K562 (cell line): ENCODE measurements around the gene ZNF335. TPM values are rescaled to one million over a fixed set of nuclear protein-coding genes. Genes with fewer than 3 reads are reported as not detected.
A peak's percentile ranks its signal among the peaks of the same experiment; 100 is the strongest.

ENCODE experiments used
- ARID1B ChIP-seq: fragments of 450-650 bp; IDR thresholded peaks from 2 replicates; pipeline ENCODE4 v1.6.1; 2016; ENCODE audit warnings: antibody characterized with exemption, mild to moderate bottlenecking, inconsistent platforms
- BACH1 ChIP-seq: fragments of 200-800 bp; sonication (Bioruptor generic); IDR thresholded peaks from 2 replicates; pipeline ENCODE4 v1.6.1; 2016; ENCODE audit warnings: missing genetic modification characterization, missing compliant biosample characterization
- CC2D1A ChIP-seq: fragments of 450-650 bp; IDR thresholded peaks from 2 replicates; pipeline ENCODE4 v1.6.1; 2017; ENCODE audit warnings: mild to moderate bottlenecking
- CREB5 ChIP-seq: fragments of 250-450 bp; sonication (Bioruptor Pico); IDR thresholded peaks from 2 replicates; pipeline ENCODE4 v1.5.0; 2020; ENCODE audit warnings: mild to moderate bottlenecking
- E2F4 ChIP-seq: sonication (generic); formaldehyde crosslinking; IDR thresholded peaks from 2 replicates; pipeline ENCODE4 v1.8.0; 2022; ENCODE audit warnings: mild to moderate bottlenecking, low read depth, missing genetic modification reagents
- FOXA3 ChIP-seq, 2 experiments: fragments of 450-650 bp in 1 of 2; sonication (generic) in 1 of 2; formaldehyde crosslinking; IDR thresholded peaks in 1 of 2; conservative IDR thresholded peaks in 1 of 2; 2 replicates each; pipeline versions ENCODE4 v1.4.0 to v1.8.0; 2020 to 2022; ENCODE audit warnings: mild to moderate bottlenecking in 2 of 2, missing genetic modification reagents in 1 of 2
- FOXJ2 ChIP-seq: fragments of 200-800 bp; sonication (Bioruptor generic); IDR thresholded peaks from 2 replicates; pipeline ENCODE4 v1.6.1; 2016; ENCODE audit warnings: missing genetic modification characterization, missing compliant biosample characterization
- FOXO4 ChIP-seq: fragments of 450-650 bp; formaldehyde crosslinking; IDR thresholded peaks from 2 replicates; pipeline ENCODE4 v1.4.0; 2020; ENCODE audit warnings: mild to moderate bottlenecking, moderate library complexity
- GTF2F1 ChIP-seq: IDR thresholded peaks from 2 replicates; pipeline ENCODE4 v1.6.1; 2011; ENCODE audit warnings: low read depth, low read length, improper control_type of control experiment
- HES1 ChIP-seq: fragments of 450-650 bp; IDR thresholded peaks from 2 replicates; pipeline ENCODE4 v1.6.1; 2016; ENCODE audit warnings: low read depth, mild to moderate bottlenecking, moderate library complexity
- HIVEP1 ChIP-seq: fragments of 250-450 bp; sonication (Bioruptor Pico); IDR thresholded peaks from 2 replicates; pipeline ENCODE4 v1.4.0; 2020; ENCODE audit warnings: mild to moderate bottlenecking
- KDM5B ChIP-seq: fragments of 200-600 bp; sonication (generic); IDR thresholded peaks from 2 replicates; pipeline ENCODE4 v1.6.1; 2012; ENCODE audit warnings: low read depth, mild to moderate bottlenecking, moderate library complexity, low read length, control low read depth, inconsistent platforms; ENCODE audit not compliant: insufficient replicate concordance
- LARP7 ChIP-seq: fragments of 450-650 bp; IDR thresholded peaks from 2 replicates; pipeline ENCODE4 v1.6.1; 2016
- MIER1 ChIP-seq: fragments of 450-650 bp; IDR thresholded peaks from 2 replicates; pipeline ENCODE4 v1.6.1; 2016; ENCODE audit warnings: antibody characterized with exemption, mild to moderate bottlenecking, low read depth
- NR3C1 ChIP-seq: sonication (generic); formaldehyde crosslinking; IDR thresholded peaks from 2 replicates; pipeline ENCODE4 v1.8.1; 2022; ENCODE audit warnings: missing genetic modification reagents
- PURB ChIP-seq: sonication (generic); formaldehyde crosslinking; IDR thresholded peaks from 2 replicates; pipeline ENCODE4 v1.9.0; 2021; ENCODE audit warnings: low read depth, mild to moderate bottlenecking, missing genetic modification reagents
- RFX1 ChIP-seq: fragments of 450-650 bp; IDR thresholded peaks from 2 replicates; pipeline ENCODE4 v1.6.1; 2016; ENCODE audit warnings: mild to moderate bottlenecking, moderate library complexity
- SAP30 ChIP-seq: fragments of 200-600 bp; sonication (generic); IDR thresholded peaks from 2 replicates; pipeline ENCODE4 v1.6.1; 2012; ENCODE audit warnings: borderline replicate concordance, low read depth, mild to moderate bottlenecking, moderate library complexity, low read length, control low read depth, inconsistent platforms; ENCODE audit not compliant: insufficient read depth, poor library complexity, severe bottlenecking
- STAT5A ChIP-seq: IDR thresholded peaks from 2 replicates; pipeline ENCODE4 v1.6.1; 2012; ENCODE audit warnings: low read length, inconsistent platforms, borderline replicate concordance
- TARDBP ChIP-seq: fragments of 450-650 bp; IDR thresholded peaks from 2 replicates; pipeline ENCODE4 v1.6.1; 2016
- TFAP4 ChIP-seq: sonication (generic); formaldehyde crosslinking; IDR thresholded peaks from 2 replicates; pipeline ENCODE4 v1.8.0; 2022; ENCODE audit warnings: missing genetic modification reagents, mild to moderate bottlenecking, moderate library complexity, borderline replicate concordance
- ZC3H8 ChIP-seq: fragments of 450-650 bp; IDR thresholded peaks from 2 replicates; pipeline ENCODE4 v1.6.1; 2017
- polyA plus RNA-seq, 8 experiments: library from polyadenylated mRNA; depleted of rRNA in 4 of 8; stranded (reverse) in 5 of 8; unstranded in 3 of 8; fragments of >200 nt; fragmentation: Nextera tagmentation in 2 of 8; fragmentation: Illumina TruSeq in 1 of 8; extraction: Ambion mirVana in 2 of 8; extraction: Trizol in 1 of 8; gene quantifications; 2 replicates each; pipeline versions ENCODE4 v1.2.1 to v1.2.3, GENCODE V29; 2011 to 2014; ENCODE audit warnings: inconsistent platforms in 1 of 8, missing spikeins in 1 of 8
- total RNA-seq, 7 experiments: library from RNA; depleted of rRNA in 6 of 7; stranded (reverse); fragments of >200 nt in 6 of 7; fragmentation: Illumina TruSeq in 2 of 7; extraction: Trizol in 2 of 7; gene quantifications; 2 replicates each; pipeline versions ENCODE4 v1.2.1 to v1.2.3, GENCODE V29; 2011 to 2021; ENCODE audit warnings: low replicate concordance in 1 of 7

Gene ZNF335
- total and polyA plus RNA-seq, 9 of the 15 experiments (the other 6 are each of a cell fraction or from before 2014, with no cell fraction given), result 0.39 to 16.0 (median 7.6) TPM

- TF ChIP-seq SAP30 (no peak), PURB (CRISPR knock-in tag) (no peak), KDM5B (peak; percentile 67), GTF2F1 (peak; percentile 47; the same call in 1 of the 2 replicates), FOXJ2 (tag) (no peak), CREB5 (CRISPR knock-in tag) (no peak), FOXO4 (CRISPR knock-in tag) (no peak), LARP7 (no peak), FOXA3 (CRISPR knock-in tag; conservative IDR thresholded peaks at IDR 0.05 in 1 of 2, IDR thresholded peaks at IDR 0.05 in 1 of 2) (no peak), RFX1 (no peak), MIER1 (no peak), HES1 (peak; percentile 41; the same call in 1 of the 2 replicates), NR3C1 (CRISPR knock-in tag) (no peak), BACH1 (tag) (no peak), E2F4 (no peak), ARID1B (peak; percentile 77), HIVEP1 (CRISPR knock-in tag) (no peak), CC2D1A (0 out of 2 replicates have a peak, but pooled peaks have one; percentile 38), STAT5A (no peak), ZC3H8 (no peak), TFAP4 (CRISPR knock-in tag) (peak; percentile 66; the same call in 1 of the 2 replicates), TARDBP (no peak)
Measured at GRCh38 chr20:45910670-45911485, 61.1 kb downstream of the ZNF335 start (continued).
